ENCODE results near the gene WDR64. TPM values are rescaled to one million over a fixed set of nuclear protein-coding genes. Genes with fewer than 3 reads are reported as not detected.
"Not testable (repeated sequence)": the region's sequence is repeated elsewhere in the genome, so short reads cannot be mapped to it uniquely, and the experiment has no call there.

Gene WDR64
- total RNA-seq, 1 donor from 2014 or later = not detected

- no peak for DNase-seq
Measured at GRCh38 chr1:241800640-241801039, 148.6 kb downstream of the WDR64 start.

- DNase-seq = no peak
Measured at GRCh38 chr1:241802863-241803262, 150.8 kb downstream of the WDR64 start.

DNA sequence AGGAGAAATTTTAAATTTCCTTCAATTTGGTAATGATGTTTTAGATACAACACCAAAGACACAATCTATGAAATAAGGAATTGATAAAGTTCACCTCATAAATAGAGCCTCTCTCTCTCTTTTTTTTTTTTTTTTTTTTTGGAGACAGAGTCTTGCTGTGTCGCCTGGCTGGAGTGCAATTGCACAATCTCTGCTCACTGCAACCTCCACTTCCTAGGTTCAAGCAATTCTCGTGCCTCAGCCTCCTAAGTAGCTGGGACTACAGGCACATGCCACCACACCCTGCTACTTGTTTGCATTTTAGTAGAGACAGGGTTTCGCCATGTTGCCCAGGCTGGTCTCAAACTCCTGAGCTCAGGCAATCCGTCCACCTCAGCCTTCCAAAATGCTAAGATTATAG is 152.6 kb downstream of the WDR64 start:
- DNase-seq = not testable (repeated sequence)

- DNase-seq = no peak
Measured at GRCh38 chr1:241808265-241808664, 156.2 kb downstream of the WDR64 start.

- no peak for DNase-seq
Measured at GRCh38 chr1:241810769-241811405, 158.8 kb downstream of the WDR64 start.

- DNase-seq = no peak
Measured at GRCh38 chr1:241813768-241814320, 161.8 kb downstream of the WDR64 start.

DNA sequence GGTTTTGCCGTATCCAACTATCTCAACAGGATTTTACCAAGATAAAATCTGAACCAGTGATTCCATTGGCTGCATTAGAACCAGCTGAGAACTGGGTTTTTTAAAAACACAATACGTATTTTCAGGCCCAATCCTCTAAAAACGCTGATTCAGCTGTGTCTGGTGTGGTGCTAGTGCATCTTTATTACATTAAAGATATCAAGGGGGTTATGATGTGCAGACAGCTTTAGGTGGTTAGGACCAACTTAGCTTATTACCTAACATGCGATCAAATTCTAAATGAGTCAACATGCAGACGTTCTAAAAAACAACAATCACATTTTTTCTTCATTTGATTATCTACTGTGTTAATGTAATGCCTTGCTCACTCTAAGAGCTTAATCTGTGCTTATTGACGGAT is 163.9 kb downstream of the WDR64 start:
- no peak for DNase-seq

GRCh38 chr1:241817331-241817792 is 165.3 kb downstream of the WDR64 start:
- DNase-seq = no peak

DNA sequence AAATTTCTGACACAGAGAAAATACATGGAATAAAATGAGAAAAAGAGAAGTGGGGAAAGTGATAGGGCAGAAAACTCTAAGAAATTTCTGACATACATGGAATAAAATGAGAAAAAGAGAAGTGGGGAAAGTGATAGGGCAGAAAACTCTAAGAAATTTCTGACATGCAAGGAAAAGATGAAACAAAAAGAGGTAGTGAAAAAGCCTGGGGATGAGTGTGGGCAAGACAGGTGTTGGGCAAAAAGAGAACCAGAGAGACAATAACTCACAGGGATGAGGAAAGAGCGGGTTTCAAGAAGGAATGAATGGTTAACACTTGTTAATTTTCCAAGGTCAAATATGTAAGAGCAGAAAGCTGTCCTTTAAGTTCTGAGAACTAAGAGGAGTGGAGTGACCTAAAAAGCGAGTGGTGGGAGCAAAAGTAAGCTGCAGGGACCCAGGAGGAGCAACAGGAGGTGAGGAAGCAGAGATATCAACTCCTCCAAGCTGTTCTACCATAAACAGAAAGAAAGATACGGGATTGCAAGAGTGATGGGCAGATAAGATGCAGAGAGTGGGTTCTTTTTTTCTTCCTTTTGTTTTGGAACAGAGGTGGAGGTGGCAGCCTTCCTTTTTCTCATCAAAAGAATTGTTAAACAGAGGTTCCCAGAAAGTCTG is 166.0 kb downstream of the WDR64 start:
- DNase-seq = no peak

DNA sequence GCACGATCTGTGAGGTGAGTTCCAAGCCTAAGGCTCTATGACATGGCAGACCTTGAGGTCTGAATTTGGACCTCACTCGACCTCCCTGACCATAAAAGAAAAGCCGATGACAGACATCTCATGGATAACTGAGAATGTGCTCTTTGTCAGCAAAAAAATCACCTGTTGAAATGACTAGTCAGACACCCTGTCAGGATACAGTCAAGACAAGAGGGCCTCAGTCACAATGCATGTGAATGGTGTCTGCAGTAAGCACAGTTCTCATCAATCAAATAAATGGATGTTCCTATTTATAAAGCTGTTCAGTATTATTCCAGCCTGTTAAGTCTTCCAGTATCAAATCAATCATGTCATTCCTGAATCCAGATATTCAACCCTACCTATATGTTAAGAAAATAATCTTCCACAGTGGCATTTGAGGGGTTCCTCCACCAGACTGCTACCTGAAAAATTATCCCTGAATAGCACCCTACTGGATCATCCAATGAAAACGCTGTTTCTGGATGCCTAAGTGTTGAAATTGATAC is 167.3 kb downstream of the WDR64 start:
- no peak for DNase-seq

GRCh38 chr1:241821363-241821762 is 169.3 kb downstream of the WDR64 start:
- DNase-seq = no peak

GRCh38 chr1:241822846-241823245 is 170.8 kb downstream of the WDR64 start:
- DNase-seq = no peak

DNA sequence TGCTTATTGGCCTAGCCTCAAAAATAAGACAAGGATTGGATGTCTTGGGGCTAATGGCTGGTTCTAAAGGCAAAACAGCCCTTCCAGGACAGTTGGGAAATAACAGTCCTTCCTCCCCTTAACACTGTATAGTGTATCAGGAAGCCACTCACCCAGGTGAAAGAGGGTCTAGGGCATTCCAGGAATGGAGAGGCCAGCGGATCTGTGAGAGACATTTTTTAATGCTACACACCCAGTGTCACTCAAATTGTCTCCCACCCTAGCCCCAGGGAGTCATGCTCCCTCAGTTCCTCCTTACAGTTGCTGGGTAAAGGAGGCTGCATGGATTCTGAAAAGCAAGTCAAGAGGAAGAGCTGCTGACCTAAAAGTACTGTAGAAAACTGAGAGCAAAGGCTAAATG is 171.8 kb downstream of the WDR64 start:
- no peak for DNase-seq

DNA sequence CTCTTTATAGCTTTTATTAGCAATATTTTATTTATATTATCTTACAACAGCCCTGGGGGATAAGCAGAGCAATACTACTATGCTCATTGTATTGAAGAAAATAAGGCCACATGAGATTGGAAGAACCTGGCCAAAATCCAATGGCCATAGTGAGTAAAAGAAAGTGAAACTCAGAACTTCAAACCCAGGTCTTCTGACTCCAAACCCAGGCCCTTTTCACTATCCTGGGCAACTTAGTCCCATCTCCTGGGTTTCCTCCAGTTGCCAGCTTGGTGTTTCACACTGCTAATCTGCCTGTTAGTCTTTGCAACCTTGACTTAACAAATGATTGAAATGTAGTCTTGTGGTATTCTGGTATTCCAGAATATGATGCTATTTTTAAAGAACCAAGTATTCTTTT is 173.5 kb downstream of the WDR64 start:
- no peak for DNase-seq

DNA sequence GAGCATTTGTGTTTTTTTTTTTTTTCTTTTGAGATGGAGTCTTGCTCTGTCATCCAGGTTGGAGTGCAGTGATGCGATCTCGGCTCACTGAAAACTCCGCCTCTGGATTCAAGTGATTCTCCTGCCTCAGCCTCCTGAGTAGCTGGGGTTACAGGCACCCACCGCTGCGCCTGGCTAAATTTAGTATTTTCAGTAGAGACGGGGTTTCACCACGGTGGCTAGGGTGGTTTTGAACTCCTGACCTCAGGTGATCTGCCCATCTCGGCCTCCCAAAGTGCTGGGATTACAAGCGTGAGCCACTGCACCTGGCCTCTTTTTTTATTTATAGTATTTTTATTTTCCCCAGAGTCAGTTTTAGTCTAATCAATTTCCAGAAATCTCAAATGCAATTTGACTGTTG is 174.5 kb downstream of the WDR64 start:
- DNase-seq = not testable (repeated sequence)

DNA sequence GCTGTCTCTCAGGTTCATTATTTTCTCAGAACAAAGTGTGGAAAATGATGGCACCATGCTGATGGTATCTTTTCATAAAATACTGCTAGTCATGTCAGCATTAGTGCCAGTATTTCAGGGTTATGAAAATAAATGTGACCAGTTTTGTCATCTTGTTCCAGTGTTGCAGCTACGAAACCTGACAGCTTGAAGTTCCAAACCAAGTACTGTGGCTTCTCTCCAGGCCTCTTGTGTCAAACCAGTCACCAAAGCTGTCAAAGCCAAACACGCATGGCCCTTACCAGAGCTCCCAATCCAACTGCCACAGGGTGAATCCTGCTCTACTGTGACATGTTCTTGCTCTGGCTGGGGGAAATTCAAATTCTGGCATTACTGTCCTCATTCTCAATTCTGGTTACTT is 175.2 kb downstream of the WDR64 start:
- DNase-seq = no peak

- no peak for DNase-seq
Measured at GRCh38 chr1:241828463-241829021, 176.5 kb downstream of the WDR64 start.

- no peak for DNase-seq
Measured at GRCh38 chr1:241829468-241829867, 177.4 kb downstream of the WDR64 start.

GRCh38 chr1:241834733-241835377 is 182.8 kb downstream of the WDR64 start:
- DNase-seq = no peak

- no peak for DNase-seq
Measured at GRCh38 chr1:241836941-241837340, 184.9 kb downstream of the WDR64 start.

DNA sequence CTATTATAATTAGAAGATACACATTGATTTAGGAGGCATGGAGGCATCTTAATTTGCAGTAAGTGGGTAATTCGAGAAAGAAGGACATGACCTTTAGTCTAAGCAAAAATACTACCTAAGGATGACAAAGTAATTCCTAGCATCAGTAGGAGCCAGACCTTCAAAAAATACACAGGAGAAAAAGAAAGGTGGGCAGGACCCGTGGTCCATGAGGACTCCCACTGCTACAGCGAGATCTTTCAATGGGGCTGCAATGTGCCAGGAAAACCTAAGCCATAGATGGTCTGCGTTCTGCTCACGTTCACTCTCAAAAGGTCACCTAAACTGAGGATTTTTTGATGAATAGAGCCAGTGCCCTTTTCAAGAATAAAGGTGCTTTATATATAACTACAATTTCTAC is 185.3 kb downstream of the WDR64 start:
- no peak for DNase-seq

DNA sequence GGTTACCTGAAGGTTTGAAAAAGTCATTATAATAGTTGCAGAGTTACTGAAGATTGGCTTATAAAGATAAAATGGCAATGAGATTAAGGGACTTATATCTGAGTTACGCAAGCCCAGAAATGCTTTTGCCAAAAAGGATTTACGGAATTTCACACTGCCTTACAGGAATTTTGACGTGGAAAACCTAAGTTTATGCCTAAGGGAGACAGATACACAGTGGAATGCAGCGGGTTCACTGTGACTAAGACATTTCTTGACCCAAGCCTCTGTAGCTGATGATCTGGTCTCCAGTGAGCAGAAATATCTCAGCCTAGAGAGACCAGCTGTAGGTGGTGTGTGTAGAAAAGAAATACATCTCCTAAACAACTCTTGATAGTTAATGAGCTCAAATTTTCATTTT is 185.8 kb downstream of the WDR64 start:
- DNase-seq = no peak

GRCh38 chr1:241838897-241839296 is 186.8 kb downstream of the WDR64 start:
- DNase-seq = no peak

Measured in skin of body (tissue), 2 donors.